Progenitor cell of endocrine pancreas (in vitro differentiated cells): ENCODE measurements around the gene FHOD3. TPM values are rescaled to one million over a fixed set of nuclear protein-coding genes. Genes with fewer than 3 reads are reported as not detected.

ENCODE experiments used
- DNase-seq: peaks from one replicate; pipeline ENCODE4 v3.0.0; 2021; ENCODE audit warnings: low spot score; ENCODE audit not compliant: unreplicated experiment
- H3K27ac Mint-ChIP-seq: 2 replicates; pipeline ENCODE4 v1.8.0; 2021; ENCODE audit warnings: mild to moderate bottlenecking, moderate library complexity, mixed read lengths
- H3K27me3 Mint-ChIP-seq: 2 replicates; pipeline ENCODE4 v1.8.0; 2021; ENCODE audit warnings: mixed read lengths
- H3K36me3 Mint-ChIP-seq: 2 replicates; pipeline ENCODE4 v1.8.0; 2022; ENCODE audit warnings: mixed read lengths; ENCODE audit not compliant: insufficient read depth
- H3K4me1 Mint-ChIP-seq: 2 replicates; pipeline ENCODE4 v1.8.0; 2021; ENCODE audit warnings: low read depth, mixed read lengths
- H3K4me3 Mint-ChIP-seq: 2 replicates; pipeline ENCODE4 v1.8.0; 2021; ENCODE audit warnings: low read depth, mild to moderate bottlenecking, moderate library complexity, mixed read lengths
- H3K9me3 Mint-ChIP-seq: 2 replicates; pipeline ENCODE4 v1.8.0; 2021; ENCODE audit warnings: low read depth, mixed read lengths
- CTCF ChIP-seq: fragments of 200-600 bp; sonication (generic); IDR thresholded peaks from one replicate; pipeline ENCODE4 v1.5.0; 2021; ENCODE audit warnings: antibody characterized with exemption, mild to moderate bottlenecking; ENCODE audit not compliant: unreplicated experiment
- total RNA-seq: library from RNA; stranded (reverse); gene quantifications from 2 replicates; pipeline ENCODE4 v1.2.1, GENCODE V29; 2021

Gene FHOD3
- total RNA-seq, 1 donor from 2014 or later, result 1.6 TPM

GRCh38 chr18:36610661-36611060, 313.1 kb downstream of the FHOD3 start:
- DNase-seq, result no peak
- peak overlapping the region; percentile 22 for H3K27ac Mint-ChIP-seq
- peaks cover 6% of the 10 kb centered on the region for H3K9me3 Mint-ChIP-seq
- H3K4me1 Mint-ChIP-seq, result peaks cover 19% of the 10 kb centered on the region
- H3K4me3 Mint-ChIP-seq, result no peak overlapping the region
- TF ChIP-seq CTCF, result no peak
- no peaks in the 10 kb centered on the region for H3K27me3 Mint-ChIP-seq
- H3K36me3 Mint-ChIP-seq, result no peaks in the 10 kb centered on the region

GRCh38 chr18:36613069-36613468, 315.6 kb downstream of the FHOD3 start:
- Mint-ChIP-seq H3K36me3 (no peaks in the 10 kb centered on the region), H3K4me1 (peaks cover 16% of the 10 kb centered on the region), H3K9me3 (peaks cover 4% of the 10 kb centered on the region), H3K27ac (no peak overlapping the region), H3K27me3 (no peaks in the 10 kb centered on the region), H3K4me3 (no peak overlapping the region)
- TF ChIP-seq CTCF, result no peak
- DNase-seq, result no peak

- no peaks in the 10 kb centered on the region for H3K36me3 Mint-ChIP-seq
- no peak for TF ChIP-seq CTCF
- no peaks in the 10 kb centered on the region for H3K27me3 Mint-ChIP-seq
- no peak overlapping the region for H3K27ac Mint-ChIP-seq
- DNase-seq, result no peak
- H3K4me3 Mint-ChIP-seq, result no peak overlapping the region
- peaks cover 10% of the 10 kb centered on the region for H3K4me1 Mint-ChIP-seq
- peaks cover 4% of the 10 kb centered on the region for H3K9me3 Mint-ChIP-seq
These were observed 316.3 kb downstream of the FHOD3 start for GRCh38 chr18:36613810-36614209.

- H3K36me3 Mint-ChIP-seq, result no peaks in the 10 kb centered on the region
- H3K27ac Mint-ChIP-seq, result no peak overlapping the region
- no peak for TF ChIP-seq CTCF
- no peaks in the 10 kb centered on the region for H3K4me1 Mint-ChIP-seq
- no peak overlapping the region for H3K4me3 Mint-ChIP-seq
- no peaks in the 10 kb centered on the region for H3K9me3 Mint-ChIP-seq
- no peaks in the 10 kb centered on the region for H3K27me3 Mint-ChIP-seq
- DNase-seq, result no peak
These were observed 323.3 kb downstream of the FHOD3 start for GRCh38 chr18:36620788-36621187.

- Mint-ChIP-seq H3K4me3 (no peak overlapping the region), H3K9me3 (no peaks in the 10 kb centered on the region), H3K36me3 (no peaks in the 10 kb centered on the region), H3K4me1 (no peaks in the 10 kb centered on the region), H3K27ac (no peak overlapping the region), H3K27me3 (no peaks in the 10 kb centered on the region)
- DNase-seq, result no peak
- TF ChIP-seq CTCF, result no peak
These were observed 325.1 kb downstream of the FHOD3 start for GRCh38 chr18:36622610-36623009.
